ENCODE results near the gene CD300H.

CD300H gene

GRCh38 chr17:74547736-74548135 is 19.6 kb downstream of the CD300H start:
- 72% methylated on average over 3 of the region's 3 CpGs for WGBS
- no peak overlapping the region for H2AFZ ChIP-seq (ENCODE audit: low read depth, low read length)

GRCh38 chr17:74547264-74547663 is 20.0 kb downstream of the CD300H start:
- WGBS = 80% methylated on average over 7 of the region's 7 CpGs
- H4K91ac ChIP-seq (ENCODE audit: low read length) = no peak overlapping the region
- no peaks in the 10 kb centered on the region for H3K9me3 ChIP-seq (ENCODE audit: control insufficient read depth, low read length)
- no peaks in the 10 kb centered on the region for H3K36me3 ChIP-seq (ENCODE audit: control insufficient read depth in 1 of 2, insufficient read depth in 2 of 2, low read depth in 1 of 2, low read length in 2 of 2)
- no peak overlapping the region for H3K4me2 ChIP-seq (ENCODE audit: low read length, poor library complexity, severe bottlenecking)
- H3K18ac ChIP-seq (ENCODE audit: low read depth in 1 of 2, low read length in 2 of 2) = no peak overlapping the region
- H2AK5ac ChIP-seq (ENCODE audit: low read length, severe bottlenecking) = no peak overlapping the region
- no peak for DNase-seq
- H2BK5ac ChIP-seq (ENCODE audit: low read depth, low read length, poor library complexity, severe bottlenecking) = no peak overlapping the region
- no peak overlapping the region for H3K9ac ChIP-seq (ENCODE audit: low read length)
- H2BK15ac ChIP-seq (ENCODE audit: low read depth, poor library complexity, severe bottlenecking) = no peak overlapping the region
- H2BK120ac ChIP-seq (ENCODE audit: low read depth, low read length) = no peak overlapping the region
- H3K27ac ChIP-seq (ENCODE audit: low read length, poor library complexity, severe bottlenecking) = no peak overlapping the region
- peaks cover 2% of the 10 kb centered on the region for H3K4me1 ChIP-seq (ENCODE audit: control insufficient read depth, insufficient read depth, low read depth, low read length)
- H3K27me3 ChIP-seq (ENCODE audit: control insufficient read depth in 1 of 2, insufficient read depth in 1 of 2, low read length in 2 of 2) = peaks cover 23 to 50% of the 10 kb centered on the region in 2 experiments
- no peak overlapping the region for H4K8ac ChIP-seq (ENCODE audit: low read length)
- no peak overlapping the region for H3K4ac ChIP-seq (ENCODE audit: low read depth in 1 of 2, low read length in 2 of 2)
- no peak overlapping the region for H2BK12ac ChIP-seq (ENCODE audit: low read length in 2 of 2)
- no peak overlapping the region for H3K23ac ChIP-seq (ENCODE audit: low read length in 2 of 2)
- no peak overlapping the region for H2AFZ ChIP-seq (ENCODE audit: low read depth, low read length)
- no peak overlapping the region for H3K4me3 ChIP-seq (ENCODE audit: insufficient read depth in 1 of 2, low read depth in 1 of 2, low read length in 2 of 2)
- no peaks in the 10 kb centered on the region for H3K79me1 ChIP-seq (replicated peaks; ENCODE audit: low read length, poor library complexity, severe bottlenecking)
- no peak overlapping the region for H3K14ac ChIP-seq (ENCODE audit: low read length in 2 of 2)

More at GRCh38 chr17:74547736-74548135, 19.6 kb downstream of the CD300H start:
- H4K91ac ChIP-seq (ENCODE audit: low read length) = no peak overlapping the region
- H2AK5ac ChIP-seq (ENCODE audit: low read length, severe bottlenecking) = no peak overlapping the region
- no peaks in the 10 kb centered on the region for H3K36me3 ChIP-seq (ENCODE audit: control insufficient read depth in 1 of 2, insufficient read depth in 2 of 2, low read depth in 1 of 2, low read length in 2 of 2)
- no peak overlapping the region for H3K27ac ChIP-seq (ENCODE audit: low read length, poor library complexity, severe bottlenecking)
- H3K9me3 ChIP-seq (ENCODE audit: control insufficient read depth, low read length) = no peaks in the 10 kb centered on the region
- H2BK5ac ChIP-seq (ENCODE audit: low read depth, low read length, poor library complexity, severe bottlenecking) = no peak overlapping the region
- no peak overlapping the region for H3K9ac ChIP-seq (ENCODE audit: low read length)
- no peak overlapping the region for H2BK12ac ChIP-seq (ENCODE audit: low read length in 2 of 2)
- no peaks in the 10 kb centered on the region for H3K79me1 ChIP-seq (replicated peaks; ENCODE audit: low read length, poor library complexity, severe bottlenecking)
- H2BK15ac ChIP-seq (ENCODE audit: low read depth, poor library complexity, severe bottlenecking) = no peak overlapping the region
- H3K4me3 ChIP-seq (ENCODE audit: insufficient read depth in 1 of 2, low read depth in 1 of 2, low read length in 2 of 2) = no peak overlapping the region
- H3K27me3 ChIP-seq (ENCODE audit: control insufficient read depth in 1 of 2, insufficient read depth in 1 of 2, low read length in 2 of 2) = peaks cover 28 to 54% of the 10 kb centered on the region in 2 experiments
- H4K8ac ChIP-seq (ENCODE audit: low read length) = no peak overlapping the region
- no peak for DNase-seq
- H3K4me2 ChIP-seq (ENCODE audit: low read length, poor library complexity, severe bottlenecking) = no peak overlapping the region
- H2BK120ac ChIP-seq (ENCODE audit: low read depth, low read length) = no peak overlapping the region
- H3K14ac ChIP-seq (ENCODE audit: low read length in 2 of 2) = no peak overlapping the region
- H3K4me1 ChIP-seq (ENCODE audit: control insufficient read depth, insufficient read depth, low read depth, low read length) = peaks cover 2% of the 10 kb centered on the region
- no peak overlapping the region for H3K4ac ChIP-seq (ENCODE audit: low read depth in 1 of 2, low read length in 2 of 2)
- H3K18ac ChIP-seq (ENCODE audit: low read depth in 1 of 2, low read length in 2 of 2) = no peak overlapping the region
- H3K23ac ChIP-seq (ENCODE audit: low read length in 2 of 2) = no peak overlapping the region

GRCh38 chr17:74546586-74546985 is 20.7 kb downstream of the CD300H start:
- Histone ChIP-seq H3K4me1 (ENCODE audit: control insufficient read depth, insufficient read depth, low read depth, low read length) (peaks cover 2% of the 10 kb centered on the region), H3K14ac (ENCODE audit: low read length in 2 of 2) (no peak overlapping the region), H2AFZ (ENCODE audit: low read depth, low read length) (no peak overlapping the region), H4K8ac (ENCODE audit: low read length) (no peak overlapping the region), H2AK5ac (ENCODE audit: low read length, severe bottlenecking) (no peak overlapping the region), H3K4me3 (ENCODE audit: insufficient read depth in 1 of 2, low read depth in 1 of 2, low read length in 2 of 2) (no peak overlapping the region), H2BK15ac (ENCODE audit: low read depth, poor library complexity, severe bottlenecking) (no peak overlapping the region), H3K18ac (ENCODE audit: low read depth in 1 of 2, low read length in 2 of 2) (no peak overlapping the region), H3K27me3 (ENCODE audit: control insufficient read depth in 1 of 2, insufficient read depth in 1 of 2, low read length in 2 of 2) (peaks cover 21 to 49% of the 10 kb centered on the region in 2 experiments), H3K27ac (ENCODE audit: low read length, poor library complexity, severe bottlenecking) (no peak overlapping the region), H3K4ac (ENCODE audit: low read depth in 1 of 2, low read length in 2 of 2) (no peak overlapping the region), H3K4me2 (ENCODE audit: low read length, poor library complexity, severe bottlenecking) (no peak overlapping the region), H2BK5ac (ENCODE audit: low read depth, low read length, poor library complexity, severe bottlenecking) (no peak overlapping the region), H3K9me3 (ENCODE audit: control insufficient read depth, low read length) (no peaks in the 10 kb centered on the region), H3K9ac (ENCODE audit: low read length) (no peak overlapping the region), H2BK12ac (ENCODE audit: low read length in 2 of 2) (no peak overlapping the region), H3K79me1 (replicated peaks; ENCODE audit: low read length, poor library complexity, severe bottlenecking) (no peaks in the 10 kb centered on the region), H4K91ac (ENCODE audit: low read length) (no peak overlapping the region), H3K36me3 (ENCODE audit: control insufficient read depth in 1 of 2, insufficient read depth in 2 of 2, low read depth in 1 of 2, low read length in 2 of 2) (no peaks in the 10 kb centered on the region), H2BK120ac (ENCODE audit: low read depth, low read length) (no peak overlapping the region), H3K23ac (ENCODE audit: low read length in 2 of 2) (no peak overlapping the region)
- 88% methylated on average over 7 of the region's 7 CpGs for WGBS
- no peak for DNase-seq

GRCh38 chr17:74545843-74546230 is 21.5 kb downstream of the CD300H start, which contains the start of gene CD300C:
Gene CD300C (minus strand): TSS chr17:74546115. CDS start chr17:74545782, 333 bp downstream.
- H3K9ac ChIP-seq (ENCODE audit: low read length) = no peak within 1 kb of the TSS
- H2BK120ac ChIP-seq (ENCODE audit: low read depth, low read length) = no peak within 1 kb of the TSS
- H3K23ac ChIP-seq (ENCODE audit: low read length in 2 of 2) = no peak within 1 kb of the TSS
- no peak within 1 kb of the TSS for H3K18ac ChIP-seq (ENCODE audit: low read depth in 1 of 2, low read length in 2 of 2)
- H3K4me3 ChIP-seq (ENCODE audit: insufficient read depth in 1 of 2, low read depth in 1 of 2, low read length in 2 of 2) = peak within 1 kb of the TSS in 1 of 2 experiments; percentile 14
- H3K4me2 ChIP-seq (ENCODE audit: low read length, poor library complexity, severe bottlenecking) = no peak within 1 kb of the TSS
- H2AK5ac ChIP-seq (ENCODE audit: low read length, severe bottlenecking) = no peak within 1 kb of the TSS
- 79% methylated on average over 5 of the region's 5 CpGs for WGBS
- H2AFZ ChIP-seq (ENCODE audit: low read depth, low read length) = no peak within 1 kb of the TSS
- H3K9me3 ChIP-seq (ENCODE audit: control insufficient read depth, low read length) = no peaks in the 10 kb centered on the region
- no peaks in the 10 kb centered on the region for H3K79me1 ChIP-seq (replicated peaks; ENCODE audit: low read length, poor library complexity, severe bottlenecking)
- no peak within 1 kb of the TSS for H4K8ac ChIP-seq (ENCODE audit: low read length)
- peaks cover 2% of the 10 kb centered on the region for H3K4me1 ChIP-seq (ENCODE audit: control insufficient read depth, insufficient read depth, low read depth, low read length)
- H3K36me3 ChIP-seq (ENCODE audit: control insufficient read depth in 1 of 2, insufficient read depth in 2 of 2, low read depth in 1 of 2, low read length in 2 of 2) = no peaks in the 10 kb centered on the region
- H4K91ac ChIP-seq (ENCODE audit: low read length) = no peak within 1 kb of the TSS
- H3K14ac ChIP-seq (ENCODE audit: low read length in 2 of 2) = peak within 1 kb of the TSS in 1 of 2 experiments; percentile 44
- no peak within 1 kb of the TSS for H2BK12ac ChIP-seq (ENCODE audit: low read length in 2 of 2)
- peaks cover 15 to 49% of the 10 kb centered on the region in 2 experiments for H3K27me3 ChIP-seq (ENCODE audit: control insufficient read depth in 1 of 2, insufficient read depth in 1 of 2, low read length in 2 of 2)
- no peak within 1 kb of the TSS for H3K27ac ChIP-seq (ENCODE audit: low read length, poor library complexity, severe bottlenecking)
- no peak within 1 kb of the TSS for H3K4ac ChIP-seq (ENCODE audit: low read depth in 1 of 2, low read length in 2 of 2)
- no peak within 1 kb of the TSS for H2BK5ac ChIP-seq (ENCODE audit: low read depth, low read length, poor library complexity, severe bottlenecking)
- no peak within 1 kb of the TSS for H2BK15ac ChIP-seq (ENCODE audit: low read depth, poor library complexity, severe bottlenecking)
- DNase-seq = no peak
